ENCODE data around the gene BMF. TPM values are rescaled to one million over a fixed set of nuclear protein-coding genes. Genes with fewer than 3 reads are reported as not detected.
"Not testable (repeated sequence)": the region's sequence is repeated elsewhere in the genome, so short reads cannot be mapped to it uniquely, and the experiment has no call there.

Gene BMF
- total and polyA plus RNA-seq, 12 donors, result 1.3 to 12.8 (median 7.1) TPM

DNA sequence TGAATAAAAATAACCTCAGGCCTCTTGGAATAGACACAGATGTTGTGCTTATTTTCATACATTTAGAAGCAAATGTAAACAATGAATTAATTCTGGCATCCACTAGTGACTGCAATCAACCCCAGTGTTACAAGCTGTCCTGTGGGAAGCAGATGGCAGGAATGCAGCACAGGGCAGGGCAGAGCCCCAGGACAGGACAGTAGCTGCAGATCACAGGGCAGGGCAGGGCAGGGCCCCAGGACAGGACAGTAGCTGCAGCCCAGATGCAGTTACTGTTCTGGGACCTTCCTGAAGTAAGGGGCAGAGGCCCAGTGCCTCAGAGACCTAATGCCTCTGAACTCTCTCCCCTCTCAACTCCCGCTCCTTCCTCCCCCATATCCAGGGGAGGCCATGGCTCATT, 14.3 kb upstream of the BMF start:
- H3K4me3 ChIP-seq; H3K27me3 ChIP-seq; intact Hi-C loops (cut with DNase I); H3K27ac ChIP-seq; H3K4me1 ChIP-seq (replicated peaks in 1 of 2); H3K9me3 ChIP-seq (replicated peaks in 1 of 3); H3K36me3 ChIP-seq (replicated peaks in 1 of 2): not testable (repeated sequence)
- 86 to 100% (median 98%) methylated on average over 1 of the region's 1 CpG for WGBS, 4 donors
- DNase-seq, result peak in 1 of 7 donors; percentile 28

DNA sequence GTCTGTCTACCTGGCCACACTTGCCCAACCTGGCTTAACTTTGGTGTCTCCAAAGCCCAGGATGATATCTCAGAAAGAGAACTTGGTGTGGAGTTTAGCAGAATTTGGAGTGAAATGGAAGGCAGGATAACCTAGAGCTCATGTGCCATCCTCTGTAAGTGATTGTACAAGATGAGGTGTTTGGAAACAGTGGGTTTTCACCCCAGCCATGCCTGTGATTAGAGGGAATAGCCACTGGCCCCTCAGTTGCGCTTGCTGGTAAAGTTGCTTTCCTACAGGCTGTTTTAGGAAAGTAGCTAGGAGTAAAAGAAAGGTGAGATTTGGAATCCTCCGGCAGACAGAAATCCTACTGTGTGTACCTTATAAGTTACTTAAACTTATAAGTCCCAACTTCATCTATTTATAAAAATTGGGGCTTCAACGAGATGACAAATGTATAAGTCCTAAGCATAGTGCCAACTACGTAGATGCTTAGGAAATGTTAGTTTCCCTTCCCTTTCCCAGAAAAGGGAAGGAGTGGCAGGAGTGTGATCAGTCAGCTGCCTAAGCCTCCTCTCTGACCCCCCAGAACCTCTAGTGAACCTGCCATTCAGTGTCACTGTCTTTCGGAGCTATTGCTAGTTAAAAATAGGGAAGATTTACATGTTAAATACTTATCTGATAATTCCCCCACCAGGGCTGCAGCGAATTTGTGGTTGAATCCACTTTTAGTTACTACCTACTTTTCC, 13.4 kb upstream of the BMF start:
- peak in 2 of 7 donors; percentile 30 to 47 for DNase-seq
- Histone ChIP-seq H3K27me3 (no peaks in the 10 kb centered on the region), H3K27ac (no peak overlapping the region), H3K4me1 (replicated peaks in 1 of 2) (no peaks in the 10 kb centered on the region), H3K4me3 (no peak overlapping the region), H3K36me3 (replicated peaks in 1 of 2) (no peaks in the 10 kb centered on the region), H3K9me3 (replicated peaks in 1 of 3) (no peaks in the 10 kb centered on the region)
- TF ChIP-seq, protein P1, sequence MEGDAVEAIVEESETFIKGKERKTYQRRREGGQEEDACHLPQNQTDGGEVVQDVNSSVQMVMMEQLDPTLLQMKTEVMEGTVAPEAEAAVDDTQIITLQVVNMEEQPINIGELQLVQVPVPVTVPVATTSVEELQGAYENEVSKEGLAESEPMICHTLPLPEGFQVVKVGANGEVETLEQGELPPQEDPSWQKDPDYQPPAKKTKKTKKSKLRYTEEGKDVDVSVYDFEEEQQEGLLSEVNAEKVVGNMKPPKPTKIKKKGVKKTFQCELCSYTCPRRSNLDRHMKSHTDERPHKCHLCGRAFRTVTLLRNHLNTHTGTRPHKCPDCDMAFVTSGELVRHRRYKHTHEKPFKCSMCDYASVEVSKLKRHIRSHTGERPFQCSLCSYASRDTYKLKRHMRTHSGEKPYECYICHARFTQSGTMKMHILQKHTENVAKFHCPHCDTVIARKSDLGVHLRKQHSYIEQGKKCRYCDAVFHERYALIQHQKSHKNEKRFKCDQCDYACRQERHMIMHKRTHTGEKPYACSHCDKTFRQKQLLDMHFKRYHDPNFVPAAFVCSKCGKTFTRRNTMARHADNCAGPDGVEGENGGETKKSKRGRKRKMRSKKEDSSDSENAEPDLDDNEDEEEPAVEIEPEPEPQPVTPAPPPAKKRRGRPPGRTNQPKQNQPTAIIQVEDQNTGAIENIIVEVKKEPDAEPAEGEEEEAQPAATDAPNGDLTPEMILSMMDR (IDR thresholded peaks at IDR 0.05), result no peak
- no peak for TF ChIP-seq POLR2A (IDR thresholded peaks at IDR 0.05)
- intact Hi-C loops (cut with DNase I), result no loop called here
- 64 to 67% (median 65%) methylated on average over 6 of the region's 6 CpGs for WGBS, 4 donors

GRCh38 chr15:40118473-40118872, 9.8 kb upstream of the BMF start:
- peak in 1 of 7 donors; percentile 14 for DNase-seq
- Histone ChIP-seq H3K4me1 (replicated peaks in 1 of 2) (no peaks in the 10 kb centered on the region), H3K9me3 (replicated peaks in 1 of 3) (no peaks in the 10 kb centered on the region), H3K4me3 (no peak overlapping the region), H3K36me3 (replicated peaks in 1 of 2) (no peaks in the 10 kb centered on the region), H3K27ac (no peak overlapping the region), H3K27me3 (no peaks in the 10 kb centered on the region)
- WGBS, 4 donors, result 60 to 71% (median 65%) methylated on average over 3 of the region's 3 CpGs
- TF ChIP-seq, protein P1 (IDR thresholded peaks at IDR 0.05), result no peak
- intact Hi-C loops (cut with DNase I), result no loop called here

- Histone ChIP-seq H3K27me3 (no peaks in the 10 kb centered on the region), H3K9me3 (replicated peaks in 1 of 3) (no peaks in the 10 kb centered on the region), H3K27ac (no peak overlapping the region), H3K36me3 (replicated peaks in 1 of 2) (no peaks in the 10 kb centered on the region), H3K4me3 (no peak overlapping the region), H3K4me1 (replicated peaks in 1 of 2) (no peaks in the 10 kb centered on the region)
- intact Hi-C loops (cut with DNase I), result no loop called here
- DNase-seq, result peak in 2 of 7 donors; percentile 45 to 63
- no peak for TF ChIP-seq POLR2A (IDR thresholded peaks at IDR 0.05)
- TF ChIP-seq, protein P1 (IDR thresholded peaks at IDR 0.05), result no peak
- 57 to 63% (median 61%) methylated on average over 6 to 8 of the region's 8 CpGs for WGBS, 4 donors
Observed at GRCh38 chr15:40115670-40116093, 7.0 kb upstream of the BMF start.

- H3K36me3 ChIP-seq (replicated peaks in 1 of 2); H3K27me3 ChIP-seq; H3K9me3 ChIP-seq (replicated peaks in 1 of 3); H3K4me1 ChIP-seq (replicated peaks in 1 of 2); H3K27ac ChIP-seq; intact Hi-C loops (cut with DNase I); H3K4me3 ChIP-seq: not testable (repeated sequence)
- peak in 1 of 7 donors; percentile 35 for DNase-seq
- WGBS, 4 donors, result 83 to 93% (median 90%) methylated on average over 13 to 14 of the region's 14 CpGs
Observed at GRCh38 chr15:40115106-40115505, 6.4 kb upstream of the BMF start.
